GM19397 (cell line): ENCODE results near the gene WDR45B.
"Not testable (repeated sequence)": the region's sequence is repeated elsewhere in the genome, so short reads cannot be mapped to it uniquely, and the experiment has no call there.

Experiments used
- ATAC-seq: cut with Tn5 transposase; IDR thresholded peaks from one replicate; pipeline ENCODE4 v1.9.1; 2021; ENCODE audit warnings: mild to moderate bottlenecking, moderate library complexity; ENCODE audit not compliant: unreplicated experiment

WDR45B gene

DNA sequence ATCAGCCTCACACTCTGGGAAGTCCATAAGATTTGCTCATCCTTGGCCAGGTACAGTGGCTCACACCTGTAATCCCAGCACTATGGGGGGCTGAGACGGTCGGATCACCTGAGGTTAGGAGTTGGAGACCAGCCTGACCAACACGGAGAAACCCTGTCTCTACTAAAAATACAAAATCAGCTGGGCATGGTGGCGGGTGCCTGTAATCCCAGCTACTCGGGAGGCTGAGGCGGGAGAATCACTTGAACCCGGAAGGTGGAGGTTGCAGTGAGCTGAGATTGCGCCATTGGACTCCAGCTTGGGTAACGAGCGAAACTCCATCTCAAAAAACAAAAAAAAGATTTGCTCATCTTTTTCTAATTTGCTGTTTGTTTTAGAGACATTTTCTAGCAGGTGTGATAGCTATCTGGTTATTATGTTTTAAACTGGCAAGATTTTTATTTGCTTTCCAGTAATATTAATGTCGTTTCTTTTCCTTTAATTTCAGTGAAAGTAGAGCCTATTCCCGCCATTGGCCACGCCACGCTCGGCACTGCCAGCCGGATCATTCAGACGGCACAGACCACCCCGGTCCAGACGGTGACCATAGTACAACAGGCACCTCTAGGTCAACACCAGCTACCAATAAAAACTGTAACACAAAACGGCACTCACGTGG lies 61.5 kb downstream of the WDR45B start:
- no peak for ATAC-seq

DNA sequence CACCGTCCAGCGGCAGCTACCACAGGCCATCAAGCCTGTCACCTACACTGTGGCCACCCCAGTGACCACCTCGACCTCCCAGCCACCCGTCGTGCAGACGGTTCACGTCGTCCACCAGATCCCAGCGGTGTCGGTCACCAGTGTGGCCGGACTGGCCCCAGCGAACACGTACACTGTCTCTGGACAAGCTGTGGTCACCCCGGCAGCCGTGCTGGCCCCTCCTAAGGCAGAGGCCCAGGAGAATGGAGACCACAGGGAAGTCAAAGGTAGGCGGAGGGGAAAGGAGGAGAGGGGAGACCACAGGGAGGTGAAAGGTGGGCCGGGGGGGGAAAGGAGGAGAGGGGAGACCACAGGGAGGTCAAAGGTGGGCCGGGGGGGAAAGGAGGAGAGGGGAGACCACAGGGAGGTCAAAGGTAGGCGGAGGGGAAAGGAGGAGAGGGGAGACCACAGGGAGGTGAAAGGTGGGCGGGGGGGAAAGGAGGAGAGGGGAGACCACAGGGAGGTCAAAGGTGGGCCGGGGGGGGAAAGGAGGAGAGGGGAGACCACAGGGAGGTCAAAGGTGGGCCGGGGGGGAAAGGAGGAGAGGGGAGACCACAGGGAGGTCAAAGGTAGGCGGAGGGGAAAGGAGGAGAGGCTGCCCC lies 62.2 kb downstream of the WDR45B start:
- not testable (repeated sequence) for ATAC-seq

DNA sequence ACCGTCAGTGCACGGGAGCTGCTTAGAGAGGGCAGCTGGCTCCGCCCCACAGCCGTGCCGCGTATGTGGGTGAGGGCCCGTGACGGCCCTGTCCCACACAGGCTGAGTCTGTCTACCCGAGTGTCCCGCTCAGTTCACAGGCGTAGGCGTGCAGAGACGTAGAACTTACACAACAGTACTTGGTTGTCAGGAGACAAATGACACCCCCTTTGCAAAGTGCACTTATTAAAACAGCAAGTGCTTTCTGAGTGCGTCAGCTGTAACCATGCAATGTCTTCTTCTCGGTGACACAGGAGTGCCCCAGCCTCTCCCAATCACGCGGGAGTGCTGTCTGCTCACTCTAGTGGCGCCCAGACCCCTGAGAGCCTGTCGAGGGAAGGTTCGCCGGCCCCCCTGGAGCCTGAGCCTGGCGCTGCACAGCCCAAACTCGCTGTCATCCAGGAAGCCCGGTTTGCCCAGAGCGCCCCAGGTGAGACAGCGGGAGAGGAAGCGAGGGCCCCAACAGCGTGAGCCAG lies 64.5 kb downstream of the WDR45B start:
- no peak for ATAC-seq

DNA sequence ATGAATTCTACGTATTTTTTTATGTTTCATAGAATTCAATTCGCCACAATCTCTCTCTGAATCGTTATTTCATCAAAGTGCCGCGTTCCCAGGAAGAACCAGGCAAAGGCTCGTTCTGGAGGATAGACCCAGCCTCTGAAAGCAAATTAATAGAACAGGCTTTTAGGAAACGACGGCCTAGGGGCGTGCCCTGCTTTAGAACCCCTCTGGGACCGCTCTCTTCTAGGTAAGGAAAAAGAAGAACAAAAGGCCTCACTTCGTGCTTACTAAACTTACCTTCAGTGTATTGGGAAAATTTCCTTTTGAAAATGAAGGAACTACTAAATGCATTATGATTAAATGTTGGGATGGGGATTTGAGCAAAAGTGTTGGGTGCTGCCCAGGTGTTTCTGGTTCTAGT lies 65.5 kb downstream of the WDR45B start:
- no peak for ATAC-seq

DNA sequence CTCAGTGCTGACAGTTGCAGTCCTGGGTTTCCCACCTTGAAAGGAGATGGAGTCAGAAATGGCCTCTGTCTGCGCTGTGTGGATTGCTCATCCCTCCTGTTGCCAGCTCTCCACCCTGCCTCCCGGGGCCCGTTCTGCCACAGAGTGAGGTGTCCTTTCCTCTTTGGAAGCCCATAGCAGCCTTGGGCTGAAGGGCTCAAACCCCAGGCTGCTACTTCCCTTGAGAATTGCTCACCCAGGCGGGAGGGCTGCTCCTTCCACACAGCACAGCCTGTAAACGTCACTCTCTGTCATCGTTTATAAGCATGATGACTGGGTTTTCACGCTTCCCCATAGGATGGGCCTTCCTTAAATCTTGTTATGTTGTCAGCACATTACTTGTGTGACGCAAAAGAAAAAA lies 66.0 kb downstream of the WDR45B start:
- no peak for ATAC-seq

DNA sequence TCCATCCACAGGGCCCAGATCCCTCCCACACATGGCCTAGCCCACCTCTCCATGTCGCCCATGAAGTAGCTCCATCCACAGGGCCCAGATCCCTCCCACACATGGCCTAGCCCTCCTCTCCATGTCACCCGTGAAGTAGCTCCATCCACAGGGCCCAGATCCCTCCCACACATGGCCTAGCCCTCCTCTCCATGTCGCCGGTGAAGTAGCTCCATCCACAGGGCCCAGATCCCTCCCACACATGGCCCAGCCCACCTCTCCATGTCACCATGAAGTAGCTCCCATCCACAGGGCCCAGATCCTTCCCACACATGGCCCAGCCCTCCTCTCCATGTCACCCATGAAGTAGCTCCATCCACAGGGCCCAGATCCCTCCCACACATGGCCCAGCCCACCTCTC lies 68.3 kb downstream of the WDR45B start:
- ATAC-seq, result not testable (repeated sequence)

DNA sequence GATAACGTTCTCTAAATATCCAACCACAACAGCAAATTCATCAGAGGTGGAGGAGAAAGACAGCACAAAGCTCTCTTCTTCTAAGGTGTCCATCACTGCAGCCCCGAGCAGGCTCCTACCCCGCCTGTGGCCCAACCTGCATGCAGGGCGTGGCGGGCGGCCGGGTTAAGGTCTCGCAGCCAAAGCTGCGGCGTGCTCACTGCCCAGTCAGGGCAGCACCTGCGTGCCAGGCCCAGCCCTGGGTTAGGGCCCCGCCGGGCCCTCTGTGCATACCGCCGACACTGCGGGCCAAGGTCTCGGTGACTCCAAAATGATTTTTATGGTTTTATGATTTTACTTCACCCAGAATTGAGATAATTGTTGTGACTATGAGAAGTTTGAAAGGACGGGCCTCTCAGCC lies 70.9 kb downstream of the WDR45B start:
- ATAC-seq, result no peak

DNA sequence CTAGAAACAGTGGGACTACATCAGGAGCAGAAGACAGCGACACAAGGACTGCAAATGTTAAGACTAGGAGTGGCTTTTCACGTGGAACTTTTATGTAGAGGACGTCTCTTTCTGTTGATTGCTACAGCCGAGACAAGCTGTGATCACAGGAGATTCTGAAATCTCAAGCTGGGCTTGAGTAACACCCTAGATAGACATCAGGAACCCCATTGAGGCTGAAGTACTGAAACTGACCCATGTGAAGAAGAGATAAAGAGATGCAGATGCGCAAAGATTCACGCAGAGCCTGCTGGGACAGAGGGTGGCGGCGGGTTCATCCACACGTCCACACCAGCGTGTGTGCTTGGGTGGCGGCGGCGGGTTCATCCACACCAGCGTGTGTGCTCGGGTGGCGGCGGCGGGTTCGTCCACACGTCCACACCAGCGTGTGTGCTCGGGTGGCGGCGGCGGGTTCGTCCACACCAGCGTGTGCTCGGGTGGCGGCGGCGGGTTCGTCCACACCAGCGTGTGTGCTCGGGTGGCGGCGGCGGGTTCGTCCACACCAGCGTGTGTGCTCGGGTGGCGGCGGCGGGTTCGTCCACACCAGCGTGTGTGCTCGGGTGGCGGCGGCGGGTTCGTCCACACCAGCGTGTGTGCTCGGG lies 72.5 kb downstream of the WDR45B start:
- not testable (repeated sequence) for ATAC-seq

DNA sequence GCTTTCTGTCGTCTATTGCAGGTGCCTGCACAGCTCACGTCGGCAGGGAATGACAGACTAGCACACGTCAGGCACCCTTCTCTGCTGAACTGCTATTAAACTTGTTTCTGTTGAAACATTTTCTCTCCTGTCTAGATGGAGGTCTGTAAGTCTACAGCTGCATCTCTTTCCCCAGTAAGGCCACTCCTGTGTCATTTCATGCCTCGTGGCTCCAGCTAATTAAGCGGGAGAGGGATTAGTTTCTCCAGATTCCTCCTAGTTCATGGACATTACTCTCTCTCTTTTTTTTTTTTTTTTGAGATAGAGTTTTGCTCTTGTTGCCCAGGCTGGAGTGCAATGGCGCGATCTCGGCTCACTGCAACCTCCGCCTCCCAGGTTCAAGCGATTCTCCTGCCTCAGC lies 74.2 kb downstream of the WDR45B start:
- no peak for ATAC-seq

DNA sequence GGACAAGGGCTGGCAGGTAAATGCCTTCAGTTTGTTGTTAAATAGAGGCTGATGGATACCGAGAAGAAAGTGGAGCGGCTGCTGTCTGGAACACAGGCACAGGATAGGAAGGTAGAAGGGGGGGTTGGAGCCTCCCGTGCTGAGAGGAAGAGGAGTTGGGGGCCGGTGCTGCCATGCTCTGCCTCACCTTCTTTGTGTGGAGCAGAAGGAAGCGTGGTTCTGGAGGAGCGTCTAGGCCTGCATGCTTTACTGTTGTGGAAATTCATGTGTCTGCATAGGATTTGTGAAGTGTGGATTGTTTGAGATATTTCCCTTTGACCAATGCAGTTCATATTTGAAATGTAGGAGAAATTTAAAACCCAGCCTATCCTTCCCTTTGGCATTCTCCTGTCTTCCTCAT lies 76.4 kb downstream of the WDR45B start:
- ATAC-seq, result no peak

DNA sequence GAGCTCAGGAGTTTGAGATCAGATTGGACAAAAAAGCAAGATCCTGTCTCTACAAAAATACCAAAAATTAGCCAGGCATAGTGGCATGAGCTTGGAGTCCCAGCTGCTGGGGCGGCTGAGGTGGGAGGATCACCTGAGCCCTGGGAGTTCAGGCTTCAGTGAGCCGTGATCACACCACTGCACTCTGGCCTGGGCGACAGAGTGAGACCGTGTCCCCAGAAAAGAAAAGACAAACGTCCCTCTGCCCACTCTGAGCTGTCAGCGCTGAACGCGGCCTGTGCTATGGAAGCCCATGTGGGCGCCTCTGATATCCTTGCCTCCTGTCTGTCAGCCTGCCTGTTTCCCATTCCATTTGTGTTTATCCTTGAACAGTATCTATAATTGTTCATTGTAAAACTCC lies 78.0 kb downstream of the WDR45B start:
- ATAC-seq, result no peak

DNA sequence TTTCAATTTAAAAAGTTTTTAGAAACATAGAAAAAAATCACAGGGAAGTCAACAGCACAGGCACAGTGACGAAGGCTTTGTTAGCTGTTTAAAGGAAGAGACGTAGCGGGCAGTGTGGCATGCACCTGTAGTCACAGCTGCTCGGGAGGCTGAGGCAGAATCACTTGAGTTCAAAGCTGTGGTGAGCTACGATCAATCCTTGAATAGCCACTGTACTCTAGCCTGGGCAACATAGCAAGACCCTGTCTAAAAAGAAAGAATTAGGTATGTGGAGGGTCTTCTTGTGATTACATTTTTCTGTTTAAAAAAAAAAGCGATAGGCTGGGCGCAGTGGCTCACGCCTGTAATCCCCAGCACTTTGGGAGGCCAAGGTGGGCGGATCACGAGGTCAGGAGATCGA lies 78.6 kb downstream of the WDR45B start:
- no peak for ATAC-seq

DNA sequence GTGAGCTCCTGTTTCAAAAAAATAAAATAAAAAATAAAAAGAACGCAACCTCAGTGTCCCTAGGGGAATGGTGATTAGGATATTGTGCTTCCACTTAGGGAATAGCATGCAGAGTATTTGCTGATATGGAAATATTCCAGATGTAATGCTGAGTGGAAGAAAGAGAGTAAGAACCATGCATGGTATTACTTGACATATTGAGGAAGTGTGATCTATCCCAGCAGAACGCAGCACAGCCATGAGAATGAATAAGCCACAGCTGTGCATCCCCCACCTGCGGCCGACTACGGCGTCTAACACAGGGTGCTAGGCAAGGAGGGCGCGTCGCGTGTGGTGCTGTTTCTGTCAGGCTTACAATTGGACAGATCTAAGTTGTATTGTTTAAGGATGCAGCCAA lies 79.2 kb downstream of the WDR45B start:
- ATAC-seq, result no peak

DNA sequence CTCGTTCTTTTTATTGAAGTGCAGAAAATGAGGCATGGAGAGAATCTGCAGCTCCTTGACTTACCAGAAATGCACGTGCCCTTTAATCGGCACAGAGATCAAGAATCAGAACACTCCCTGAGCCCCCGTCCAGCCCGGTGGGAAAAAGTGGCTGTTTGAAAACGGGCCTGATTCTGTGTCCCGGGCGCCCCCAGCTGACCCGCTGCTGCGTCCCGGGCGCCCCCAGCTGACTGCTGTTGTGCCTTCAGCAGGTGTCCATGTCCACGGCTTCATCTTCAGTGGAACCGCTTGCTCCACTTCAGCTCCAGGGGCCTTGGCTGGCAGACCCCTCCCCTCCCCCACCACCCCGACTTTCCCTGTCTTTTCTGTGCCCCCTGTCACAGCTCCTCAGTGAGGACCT lies 81.0 kb downstream of the WDR45B start:
- no peak for ATAC-seq

DNA sequence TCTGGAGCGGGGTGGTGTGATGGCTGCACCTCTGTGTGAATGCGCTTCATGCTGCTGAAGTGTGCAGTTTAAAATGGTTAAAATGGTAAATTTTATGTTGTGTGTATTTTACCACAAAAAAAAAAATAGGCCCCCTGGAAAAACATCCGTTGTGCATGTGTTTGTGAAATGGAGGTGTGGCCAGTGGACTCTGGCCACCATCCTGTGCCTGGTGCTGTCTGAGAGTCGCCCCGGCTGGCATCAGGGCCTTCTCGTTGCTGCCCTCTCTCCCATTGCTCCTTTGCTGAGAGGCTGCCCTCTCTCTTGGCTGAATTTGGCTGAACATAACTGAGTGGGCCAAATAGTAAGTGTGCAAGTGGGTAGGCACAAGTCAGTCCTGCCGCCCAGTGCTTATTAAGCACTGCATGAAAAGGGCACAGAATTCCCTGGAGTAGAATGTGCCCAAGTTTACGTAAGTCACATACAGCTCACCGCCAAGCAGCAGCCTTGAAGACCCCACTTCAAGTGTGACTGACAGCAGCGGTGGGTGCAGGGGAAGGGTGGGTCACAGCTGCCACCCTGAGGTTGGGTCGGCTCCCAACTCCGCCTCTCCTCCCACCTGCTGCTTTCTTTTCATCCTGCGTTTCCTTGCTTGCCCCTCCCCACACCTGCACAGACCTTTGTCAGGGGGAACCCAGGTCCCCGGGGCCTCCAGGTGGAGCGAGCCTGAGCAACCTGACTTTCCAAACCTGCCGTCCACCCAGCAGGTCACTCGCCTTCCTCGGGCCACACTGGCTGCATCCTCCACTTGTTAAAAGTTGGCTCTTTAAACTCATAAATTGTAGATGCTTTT lies 81.9 kb downstream of the WDR45B start:
- ATAC-seq, result no peak

DNA sequence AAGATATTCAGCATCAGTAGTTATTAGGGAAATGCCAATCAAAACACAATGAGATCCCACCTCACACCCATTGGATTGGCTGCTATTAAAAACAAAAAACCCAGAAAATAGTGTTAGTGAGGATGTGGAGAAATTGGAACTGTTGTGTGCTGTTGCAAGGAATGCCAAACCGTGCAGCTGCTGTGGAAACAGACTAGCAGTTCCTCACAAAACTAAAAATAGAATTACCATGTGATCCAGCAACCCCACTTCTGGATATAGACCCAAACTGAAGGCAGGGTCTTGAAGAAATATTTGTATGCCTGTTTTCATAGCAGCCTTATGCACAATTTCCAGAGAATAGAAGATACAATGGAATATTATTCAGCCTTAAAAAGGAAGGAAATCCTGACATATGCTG lies 82.7 kb downstream of the WDR45B start:
- no peak for ATAC-seq
